ENCODE results near the gene CD276.
"Not testable (repeated sequence)": the region's sequence is repeated elsewhere in the genome, so short reads cannot be mapped to it uniquely, and the experiment has no call there.

CD276 gene

GRCh38 chr15:73683777-73684580, at the start of gene CD276:
CD276 (plus strand) TSS chr15:73684383; CDS start chr15:73699640, 15,257 bp downstream.
- DNase-seq (ENCODE audit: low read depth): no peak

DNA sequence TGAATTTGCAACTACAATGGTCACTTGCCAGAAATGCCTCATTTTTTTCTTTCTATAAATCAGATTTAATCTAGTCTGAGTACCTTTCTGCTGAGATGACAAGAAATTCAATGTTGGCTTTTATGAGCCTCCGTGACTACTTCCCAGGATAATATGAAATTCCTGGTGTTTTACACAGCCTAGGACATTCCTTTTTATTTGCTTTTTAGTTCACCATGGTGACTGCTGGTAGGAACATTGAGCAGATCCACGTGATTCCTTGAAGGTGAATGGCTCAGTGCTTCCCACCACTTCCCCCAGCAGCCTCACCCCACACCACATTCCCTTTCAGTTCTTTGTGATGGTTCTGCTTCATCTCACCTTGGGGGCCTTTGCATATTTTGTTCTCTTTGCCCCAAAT, 46.7 kb upstream of the CD276 start:
- DNase-seq (ENCODE audit: low read depth): no peak

- DNase-seq (ENCODE audit: low read depth): not testable (repeated sequence)
These were observed 44.7 kb upstream of the CD276 start for GRCh38 chr15:73639464-73639863.

- no peak for DNase-seq (ENCODE audit: low read depth)
These were observed 36.7 kb upstream of the CD276 start for GRCh38 chr15:73647259-73648013.

DNA sequence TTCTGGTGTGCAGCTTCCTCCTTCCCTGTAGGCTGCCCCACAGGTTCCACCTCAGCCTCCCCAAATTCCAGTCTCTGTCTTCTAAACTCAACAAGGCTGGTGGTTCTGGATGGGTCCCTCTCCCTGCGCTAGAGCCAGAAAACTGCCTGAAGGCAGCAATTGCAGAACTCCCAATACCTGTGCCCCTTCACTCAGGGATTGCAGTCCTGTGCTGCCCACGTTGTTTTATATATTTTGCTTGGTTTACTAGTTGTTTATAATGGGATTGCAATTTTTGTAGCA, 36.2 kb upstream of the CD276 start:
- no peak for DNase-seq (ENCODE audit: low read depth)

- DNase-seq (ENCODE audit: low read depth): no peak
These were observed 33.6 kb upstream of the CD276 start for GRCh38 chr15:73650416-73651126.

DNA sequence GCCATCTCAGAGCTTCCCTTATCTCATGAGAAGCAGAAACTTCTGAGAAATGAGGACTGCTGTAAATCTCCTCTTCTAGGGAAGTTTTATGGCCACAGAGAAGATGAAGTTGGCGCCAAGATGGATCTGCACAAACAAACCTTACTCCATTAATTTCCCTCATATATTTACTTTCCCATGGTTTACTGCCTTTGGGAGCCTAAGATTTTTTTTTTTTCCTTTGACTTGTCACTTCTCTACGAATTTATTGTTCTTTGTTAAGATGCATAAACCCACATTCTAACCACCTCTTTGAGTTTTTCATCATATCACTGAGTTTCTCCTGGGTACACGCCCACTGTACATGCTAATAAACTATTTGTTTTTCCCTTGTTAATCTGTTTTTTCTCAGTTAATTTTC, 29.5 kb upstream of the CD276 start:
- no peak for DNase-seq (ENCODE audit: low read depth)

DNA sequence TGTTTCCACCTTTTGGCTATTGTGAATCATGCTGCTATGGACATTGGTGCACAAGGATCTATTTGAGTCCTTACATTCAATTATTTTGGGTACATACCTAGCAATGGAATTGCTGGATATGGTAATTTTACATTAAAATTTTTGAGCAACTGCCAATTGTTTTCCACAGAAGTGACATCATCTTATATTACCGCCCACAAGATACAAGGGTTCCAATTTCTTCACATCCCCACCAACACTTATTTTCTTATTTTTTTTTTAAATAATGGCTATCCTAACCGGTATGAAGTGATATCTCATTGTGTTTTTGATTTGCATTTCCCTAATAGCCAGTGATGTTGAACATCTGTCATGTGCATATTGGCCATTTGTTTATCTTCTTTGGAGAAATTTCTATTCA, 28.5 kb upstream of the CD276 start:
- no peak for DNase-seq (ENCODE audit: low read depth)

DNA sequence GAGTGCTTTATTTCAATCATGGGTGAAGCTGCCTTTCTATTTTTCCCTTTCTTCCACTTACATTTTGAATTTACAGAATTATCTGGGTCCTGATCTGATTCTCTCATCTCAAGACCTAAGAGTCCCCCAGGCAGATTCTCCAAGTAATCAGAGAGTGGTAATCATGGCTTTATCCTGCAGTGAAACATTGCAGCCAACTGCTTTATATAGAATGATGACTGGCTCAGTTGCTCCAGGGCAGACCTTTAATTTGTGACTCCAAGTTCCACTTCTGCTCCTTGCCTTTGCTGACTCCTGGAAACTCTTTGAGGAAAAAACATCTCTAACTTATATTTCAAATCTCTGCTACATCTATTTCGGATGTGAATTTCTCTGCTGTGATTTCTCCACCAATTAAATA, 25.5 kb upstream of the CD276 start:
- DNase-seq (ENCODE audit: low read depth): no peak

- no peak for DNase-seq (ENCODE audit: low read depth)
These were observed 23.7 kb upstream of the CD276 start for GRCh38 chr15:73660455-73660854.

DNA sequence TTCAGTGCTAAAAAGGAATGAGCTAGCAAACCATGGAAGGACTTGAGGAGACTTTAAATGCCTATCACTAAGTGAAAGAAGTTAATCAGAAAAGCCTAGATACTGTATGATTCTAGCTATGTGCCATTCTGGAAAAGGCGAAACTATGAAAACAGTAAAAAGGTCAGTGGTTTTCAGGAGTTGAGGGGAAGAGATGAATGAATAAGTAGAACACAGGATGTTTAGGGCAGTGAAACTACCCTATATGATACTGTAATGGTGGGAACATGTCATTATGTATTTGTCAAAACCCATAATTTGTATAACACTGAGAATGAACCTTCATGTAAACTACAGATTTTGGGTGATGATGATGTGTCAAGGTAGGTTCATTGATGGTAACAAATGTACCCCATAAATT, 9.6 kb upstream of the CD276 start:
- no peak for DNase-seq (ENCODE audit: low read depth)

- peak; percentile 30 for DNase-seq (ENCODE audit: low read depth)
These were observed 7.0 kb upstream of the CD276 start for GRCh38 chr15:73677146-73677607.

DNA sequence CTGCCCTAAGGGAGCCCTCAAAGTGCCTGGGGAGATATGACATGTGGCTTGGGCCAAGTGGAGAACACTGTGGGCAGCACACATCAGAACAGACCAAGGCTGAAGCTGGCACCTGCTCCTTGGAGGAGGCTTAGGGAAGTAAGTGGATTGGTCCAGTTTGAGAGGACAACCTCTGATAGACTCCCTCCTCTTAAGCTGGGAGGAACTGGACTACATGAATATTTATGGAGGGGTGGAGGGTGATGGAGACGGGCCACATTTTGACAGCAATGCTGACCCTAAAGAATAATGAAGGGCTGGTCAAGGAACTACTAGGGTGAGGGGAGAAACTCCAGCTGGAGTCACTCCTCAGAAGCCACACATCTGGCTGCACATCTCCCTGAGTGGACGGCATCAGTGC, 6.5 kb upstream of the CD276 start:
- DNase-seq (ENCODE audit: low read depth): no peak

DNA sequence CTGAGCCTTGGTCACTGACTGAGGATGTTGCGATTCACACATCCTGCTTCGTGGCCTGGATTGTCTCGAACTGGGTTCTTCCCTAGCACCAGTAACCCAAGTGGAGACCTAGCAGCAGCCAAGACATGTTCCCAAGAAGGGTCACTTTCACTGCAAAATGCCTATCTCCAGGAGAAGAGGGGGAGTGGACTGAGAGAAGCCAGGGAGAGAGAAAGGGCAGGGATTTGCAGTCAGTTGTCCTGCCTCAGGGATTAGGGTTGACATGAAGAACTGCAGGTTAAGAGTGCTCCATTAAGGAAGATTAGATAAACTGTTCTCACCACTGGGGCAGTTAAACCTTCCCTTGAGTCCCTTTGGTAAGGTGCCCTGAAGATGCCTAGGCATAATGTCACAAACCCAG, 5.7 kb upstream of the CD276 start:
- DNase-seq (ENCODE audit: low read depth): no peak

DNA sequence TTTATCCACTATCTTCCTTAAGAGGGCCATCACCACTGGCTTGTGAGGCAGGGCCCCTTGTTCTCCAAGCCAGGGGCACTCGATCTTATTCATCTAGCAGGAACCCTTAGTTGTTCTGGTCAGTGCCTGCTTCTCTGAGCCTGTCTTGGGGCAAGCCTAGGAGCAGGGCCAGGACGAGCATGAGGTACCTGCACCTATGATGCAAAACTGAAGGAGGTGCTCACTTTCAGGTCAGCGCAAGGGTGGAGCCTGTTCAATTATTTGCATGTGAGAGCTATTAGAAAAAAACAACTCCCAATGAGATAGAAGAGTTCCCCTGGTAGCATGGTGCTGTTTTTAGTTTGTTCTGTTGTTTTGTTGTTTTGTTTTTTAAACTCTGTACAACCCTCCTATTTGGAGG, 5.0 kb upstream of the CD276 start:
- DNase-seq (ENCODE audit: low read depth): no peak

DNA sequence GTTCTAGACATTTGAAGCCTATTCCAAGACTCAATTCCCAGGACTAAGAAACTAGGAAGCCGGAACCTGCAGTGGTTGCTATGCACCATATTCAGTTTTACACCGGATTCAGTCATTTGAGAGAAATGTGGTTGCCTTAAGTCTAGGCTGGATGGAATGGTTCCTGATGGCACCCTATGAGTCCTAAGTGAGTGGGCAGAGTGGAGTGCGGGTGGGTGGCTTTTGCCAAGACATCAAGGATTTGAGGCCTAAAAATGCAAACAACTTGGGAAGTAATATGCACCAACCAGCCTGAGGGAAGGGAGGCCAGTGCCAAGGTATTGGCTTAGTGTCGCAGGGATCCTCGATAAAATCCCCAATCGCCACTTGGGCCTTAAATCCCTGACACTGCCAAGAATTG, 4.2 kb upstream of the CD276 start:
- no peak for DNase-seq (ENCODE audit: low read depth)

GRCh38 chr15:73680549-73680948, 3.6 kb upstream of the CD276 start:
- no peak for DNase-seq (ENCODE audit: low read depth)

- DNase-seq (ENCODE audit: low read depth): no peak
These were observed 3.1 kb upstream of the CD276 start for GRCh38 chr15:73681063-73681462.

DNA sequence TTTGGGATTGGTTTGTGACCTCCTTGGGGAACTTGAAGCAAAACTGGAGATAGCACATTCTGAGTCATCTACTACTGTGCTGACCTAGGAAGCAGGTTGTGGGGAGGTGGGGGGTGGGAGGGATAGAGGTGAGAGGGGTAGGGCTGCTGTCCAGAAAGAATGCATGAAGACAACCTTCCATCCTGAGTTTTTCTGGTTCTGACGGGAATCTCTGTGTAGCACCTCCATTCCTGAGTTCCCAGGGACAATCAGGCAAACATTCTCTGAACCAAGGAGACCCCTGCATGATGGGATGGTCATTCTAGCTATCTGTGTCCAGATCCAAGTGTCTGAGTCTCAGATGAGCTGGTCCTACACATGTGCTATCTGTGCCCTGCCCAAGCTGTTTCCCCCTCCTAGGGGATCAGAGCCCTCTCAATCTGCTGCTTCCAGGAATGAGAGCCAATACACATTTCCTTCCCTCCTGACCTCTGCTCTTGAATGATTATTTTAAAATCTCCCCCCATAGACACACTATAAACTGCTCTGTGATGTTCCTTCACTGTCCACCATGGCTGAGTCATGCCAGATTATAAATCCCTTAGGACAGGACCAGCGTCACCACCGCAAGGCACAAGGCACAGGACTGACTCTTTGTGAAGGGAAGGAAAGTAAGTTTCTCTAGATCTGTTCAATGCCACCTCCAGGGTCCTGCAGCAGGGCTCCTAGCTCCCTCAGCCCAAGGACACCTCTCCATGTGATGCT, 2.2 kb upstream of the CD276 start:
- no peak for DNase-seq (ENCODE audit: low read depth)

GRCh38 chr15:73682600-73683090, 1.5 kb upstream of the CD276 start:
- no peak for DNase-seq (ENCODE audit: low read depth)

DNA sequence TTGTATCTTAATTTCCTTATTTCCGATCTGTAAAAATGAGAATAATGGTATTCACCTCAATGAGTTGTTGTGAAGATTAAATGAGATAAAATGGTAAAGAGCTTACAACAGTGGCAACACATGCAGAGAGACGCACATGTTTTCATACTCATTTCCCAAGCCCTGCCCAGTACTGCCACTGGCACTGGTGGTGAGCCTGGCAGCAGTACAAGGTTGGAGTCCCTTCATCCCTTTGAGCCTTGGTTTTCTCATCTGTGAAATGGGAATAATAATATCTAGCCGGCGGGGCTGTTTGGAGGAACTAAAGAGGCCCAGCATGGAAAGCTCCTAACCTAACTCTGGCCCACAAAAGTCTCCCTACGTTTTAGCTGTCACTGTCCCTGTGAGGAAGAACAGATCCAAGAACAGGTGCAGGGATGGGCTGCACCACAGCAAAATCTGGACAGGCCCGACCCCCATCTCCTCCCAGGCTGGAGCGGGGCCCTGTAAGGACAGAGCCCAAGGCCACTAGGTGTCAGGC, 866 bp upstream of the CD276 start:
- DNase-seq (ENCODE audit: low read depth): no peak

Data from stimulated activated CD8-positive, alpha-beta memory T cell treated with anti-CD3 and anti-CD28 coated beads, Interleukin-12 subunit alpha, Interleukin-12 subunit beta, amount 100 ng/mL, for 1 hour (primary cell).